HG03442 (cell line): Measurements from ENCODE around the gene MAN1A1.
A peak's percentile ranks its signal among the peaks of the same experiment; 100 is the strongest.

ENCODE experiments used
- ATAC-seq: cut with Tn5 transposase; IDR thresholded peaks from one replicate; pipeline ENCODE4 v1.9.1; 2021; ENCODE audit warnings: mild to moderate bottlenecking, moderate library complexity; ENCODE audit not compliant: unreplicated experiment

MAN1A1 gene

GRCh38 chr6:119240257-119241110 lies 109.1 kb downstream of the MAN1A1 start:
- peak; percentile 34 for ATAC-seq

DNA sequence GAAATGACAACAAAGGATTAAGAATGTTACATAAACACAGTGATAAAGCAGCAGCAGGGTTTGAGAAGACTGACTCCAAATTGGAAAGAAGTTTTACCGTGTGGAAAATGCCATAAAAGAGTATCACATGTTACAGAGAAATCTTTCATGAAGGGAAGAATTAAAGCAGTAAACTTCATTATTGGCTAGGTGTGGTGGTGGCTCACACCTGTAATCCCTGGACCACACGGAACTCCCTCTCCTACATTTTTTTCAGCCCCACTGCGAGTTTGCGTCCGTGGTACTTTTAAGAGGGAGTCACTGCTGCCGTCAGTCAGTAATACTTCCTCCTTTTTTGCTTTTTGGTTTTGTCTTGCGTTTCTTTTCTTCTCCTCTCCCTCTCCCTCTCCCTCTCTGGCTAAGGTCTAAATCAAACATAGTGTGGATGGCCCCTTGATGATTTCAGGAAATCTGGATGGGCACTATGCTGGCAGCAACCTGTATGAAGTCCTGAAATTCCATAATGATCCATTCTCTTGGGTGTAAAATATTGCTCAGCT lies 112.3 kb downstream of the MAN1A1 start:
- ATAC-seq = no peak

DNA sequence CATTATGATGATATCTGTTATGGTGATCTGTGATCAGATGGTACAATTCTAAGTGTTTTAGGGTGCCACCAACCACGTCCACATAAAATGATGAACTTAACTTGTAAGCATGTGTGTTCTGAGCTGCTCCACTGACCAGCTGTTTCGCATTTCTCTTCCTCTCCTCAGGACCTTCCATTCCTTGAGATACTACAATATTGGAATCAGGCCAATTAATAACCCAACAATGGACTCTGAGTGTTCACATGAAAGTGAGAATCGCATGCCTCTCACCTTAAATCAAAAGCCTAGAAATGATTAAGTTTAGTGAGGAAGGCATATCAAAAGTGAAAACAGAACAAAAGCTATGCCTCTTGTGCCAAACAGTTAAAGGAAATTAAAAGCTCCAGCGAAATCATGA lies 114.6 kb downstream of the MAN1A1 start:
- ATAC-seq = no peak

DNA sequence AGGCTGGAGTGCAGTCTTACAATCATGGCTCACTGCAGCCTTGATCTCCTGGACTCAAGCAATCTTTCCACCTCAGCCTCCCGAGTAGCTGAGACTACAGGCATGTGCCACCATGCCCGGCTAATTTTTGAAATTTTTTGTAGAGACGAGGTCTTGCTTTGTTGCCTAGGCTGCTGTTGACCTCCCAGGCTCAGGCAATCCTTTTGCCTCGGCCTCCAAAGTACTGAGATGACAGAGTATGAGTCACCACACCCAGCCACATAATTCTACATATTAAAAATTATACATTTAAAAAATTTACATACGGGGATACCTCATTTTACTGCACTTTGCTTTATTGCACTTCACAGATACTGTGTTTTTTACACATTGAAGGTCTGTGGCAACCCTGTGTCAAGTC lies 115.1 kb downstream of the MAN1A1 start:
- ATAC-seq = no peak

- no peak for ATAC-seq
Measured at GRCh38 chr6:119233312-119233984, 116.1 kb downstream of the MAN1A1 start.

- ATAC-seq = no peak
Measured at GRCh38 chr6:119231394-119231793, 118.2 kb downstream of the MAN1A1 start.

DNA sequence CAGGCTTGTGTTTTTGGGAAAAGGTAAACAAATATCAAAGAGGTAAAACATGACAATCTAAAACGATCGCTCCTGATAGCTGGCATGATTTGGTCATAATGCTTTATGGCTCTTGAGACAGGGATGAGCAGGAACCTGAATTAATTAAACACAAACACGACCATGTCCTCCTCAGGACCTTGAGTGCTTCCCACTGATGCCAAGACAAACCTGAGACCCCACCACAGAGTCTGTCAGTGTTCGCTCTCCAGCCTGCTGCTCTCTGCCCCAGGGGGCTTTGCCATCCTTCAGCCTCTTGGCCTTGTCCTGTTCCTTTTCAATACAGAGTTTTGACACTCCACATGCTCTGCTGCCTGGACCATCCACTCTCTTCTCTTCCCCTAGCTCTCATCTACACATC lies 119.4 kb downstream of the MAN1A1 start:
- ATAC-seq = no peak

GRCh38 chr6:119227377-119227776 lies 122.2 kb downstream of the MAN1A1 start:
- ATAC-seq = no peak

DNA sequence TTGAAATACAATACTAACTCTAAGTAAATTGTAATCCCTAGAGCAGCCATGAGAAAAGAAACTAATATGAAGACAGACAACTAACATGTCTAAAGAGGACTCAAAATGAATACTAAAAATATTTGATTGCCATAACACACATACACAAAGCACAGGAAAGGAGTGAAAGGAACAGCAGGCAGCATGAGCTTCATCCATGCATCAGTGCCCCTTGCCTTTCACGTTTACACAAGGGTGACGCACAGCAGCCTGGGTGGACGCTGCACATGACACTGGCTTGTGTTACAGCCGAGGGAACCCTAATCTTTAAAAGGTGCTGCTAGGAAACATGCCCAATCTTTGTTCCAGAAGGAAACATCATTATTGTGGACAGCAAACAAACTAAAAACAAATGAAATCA lies 123.5 kb downstream of the MAN1A1 start:
- no peak for ATAC-seq

GRCh38 chr6:119224095-119224701 lies 125.4 kb downstream of the MAN1A1 start:
- ATAC-seq = no peak

GRCh38 chr6:119220452-119220851 lies 129.1 kb downstream of the MAN1A1 start:
- no peak for ATAC-seq

GRCh38 chr6:119218548-119218947 lies 131.0 kb downstream of the MAN1A1 start:
- no peak for ATAC-seq

DNA sequence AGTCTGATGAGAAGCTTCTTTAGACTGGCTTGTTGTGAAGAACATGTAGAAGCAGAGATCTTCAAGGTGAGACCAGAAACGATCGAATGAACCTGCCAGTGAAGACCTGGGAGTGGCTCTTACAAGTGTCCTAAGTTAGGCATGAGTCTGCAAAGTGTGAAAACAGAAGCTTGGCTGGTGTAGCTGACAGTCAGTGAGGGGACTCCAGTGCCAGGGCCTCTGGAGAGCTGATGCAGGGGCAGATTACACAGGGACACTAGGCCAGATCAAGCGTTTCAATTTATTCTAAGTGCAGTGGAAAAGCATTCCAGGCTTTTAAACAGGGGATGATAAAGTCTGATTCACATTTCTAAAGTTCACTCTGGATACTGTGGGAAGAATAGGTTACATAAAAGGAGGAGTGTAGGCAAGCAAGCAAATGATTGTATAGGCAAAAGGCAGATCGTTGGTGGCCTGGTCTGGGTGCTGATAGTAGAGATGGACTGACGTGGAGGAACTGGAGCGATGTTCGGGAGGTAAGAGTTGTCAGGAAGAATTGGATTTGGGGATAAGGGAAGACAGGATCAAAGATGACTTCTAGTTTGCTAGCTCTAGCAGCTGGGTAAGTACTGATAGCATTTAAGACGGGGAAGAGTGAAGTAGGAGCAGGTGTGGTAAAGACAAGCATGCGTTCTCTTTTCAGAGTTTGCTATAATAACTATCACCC lies 133.5 kb downstream of the MAN1A1 start:
- ATAC-seq = no peak

DNA sequence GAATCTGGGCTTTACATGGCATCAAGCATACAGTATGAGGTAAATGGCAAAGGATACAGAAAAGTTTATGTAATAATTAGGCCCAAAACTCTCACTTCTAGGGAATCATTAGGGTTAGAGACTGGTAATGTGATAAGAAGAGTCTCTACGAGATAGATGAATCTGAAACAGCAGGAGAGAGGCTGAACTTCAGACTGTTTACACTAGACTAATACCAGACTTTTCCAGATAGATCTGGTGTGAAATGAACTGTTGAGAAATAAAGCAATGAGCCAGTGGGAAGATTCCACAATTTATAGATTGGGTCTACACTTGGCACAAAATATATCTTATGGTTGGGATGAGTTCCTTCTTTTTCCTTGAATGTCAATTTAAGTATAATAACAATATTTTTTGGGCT lies 134.3 kb downstream of the MAN1A1 start:
- no peak for ATAC-seq

GRCh38 chr6:119210596-119210995 lies 139.0 kb downstream of the MAN1A1 start:
- ATAC-seq = no peak

- no peak for ATAC-seq
Measured at GRCh38 chr6:119209452-119210205, 139.9 kb downstream of the MAN1A1 start.

GRCh38 chr6:119207971-119208725 lies 141.4 kb downstream of the MAN1A1 start:
- no peak for ATAC-seq

- no peak for ATAC-seq
Measured at GRCh38 chr6:119207327-119207726, 142.2 kb downstream of the MAN1A1 start.

- ATAC-seq = peak; percentile 91
Measured at GRCh38 chr6:119205911-119206618, 143.5 kb downstream of the MAN1A1 start.
